Measurements from ENCODE around the gene CATSPERZ. TPM values are rescaled to one million over a fixed set of nuclear protein-coding genes. Genes with fewer than 3 reads are reported as not detected.

CATSPERZ gene
- total RNA-seq, 1 donor from 2014 or later = not detected

GRCh38 chr11:64316672-64317324, 16.6 kb downstream of the CATSPERZ start:
- no peak for DNase-seq (ENCODE audit: low read depth)

GRCh38 chr11:64317325-64317960, 17.3 kb downstream of the CATSPERZ start, which contains the start of gene TRMT112:
Gene TRMT112, minus strand, starts transcription at chr11:64317559. Its CDS starts 33 bp downstream, at chr11:64317526.
- Histone ChIP-seq H3K27me3 (ENCODE audit: control insufficient read depth, insufficient read depth, low read length) (no peaks in the 10 kb centered on the region), H3K4me3 (ENCODE audit: low read depth, low read length) (peak within 1 kb of the TSS; percentile 71), H3K36me3 (ENCODE audit: control insufficient read depth, insufficient read depth, low read length) (peaks cover 7% of the 10 kb centered on the region)
- peak; percentile 100 for DNase-seq (ENCODE audit: low read depth)
- no peak for TF ChIP-seq CTCF (IDR thresholded peaks at IDR 0.05; ENCODE audit: insufficient read depth, low read length, poor library complexity, severe bottlenecking)

More at GRCh38 chr11:64316672-64317324, 16.6 kb downstream of the CATSPERZ start:
- peak overlapping the region; percentile 71 for H3K4me3 ChIP-seq (ENCODE audit: low read depth, low read length)
- no peaks in the 10 kb centered on the region for H3K27me3 ChIP-seq (ENCODE audit: control insufficient read depth, insufficient read depth, low read length)
- peaks cover 4% of the 10 kb centered on the region for H3K36me3 ChIP-seq (ENCODE audit: control insufficient read depth, insufficient read depth, low read length)
- peak; percentile 29 for TF ChIP-seq CTCF (IDR thresholded peaks at IDR 0.05; ENCODE audit: insufficient read depth, low read length, poor library complexity, severe bottlenecking)

GRCh38 chr11:64317961-64318765, 18.0 kb downstream of the CATSPERZ start, which contains the start of gene PRDX5:
Gene PRDX5, plus strand, starts transcription at chr11:64318121. Its CDS starts 95 bp downstream, at chr11:64318216.
- peaks cover 7% of the 10 kb centered on the region for H3K36me3 ChIP-seq (ENCODE audit: control insufficient read depth, insufficient read depth, low read length)
- peak within 1 kb of the TSS; percentile 71 for H3K4me3 ChIP-seq (ENCODE audit: low read depth, low read length)
- peak; percentile 83 for DNase-seq (ENCODE audit: low read depth)
- H3K27me3 ChIP-seq (ENCODE audit: control insufficient read depth, insufficient read depth, low read length) = no peaks in the 10 kb centered on the region
- no peak for TF ChIP-seq CTCF (IDR thresholded peaks at IDR 0.05; ENCODE audit: insufficient read depth, low read length, poor library complexity, severe bottlenecking)

- TF ChIP-seq CTCF (IDR thresholded peaks at IDR 0.05; ENCODE audit: insufficient read depth, low read length, poor library complexity, severe bottlenecking) = no peak
- Histone ChIP-seq H3K36me3 (ENCODE audit: control insufficient read depth, insufficient read depth, low read length) (peaks cover 7% of the 10 kb centered on the region), H3K4me3 (ENCODE audit: low read depth, low read length) (peak overlapping the region; percentile 71), H3K27me3 (ENCODE audit: control insufficient read depth, insufficient read depth, low read length) (no peaks in the 10 kb centered on the region)
- no peak for DNase-seq (ENCODE audit: low read depth)
Observed at GRCh38 chr11:64318766-64319761, 18.9 kb downstream of the CATSPERZ start.

- TF ChIP-seq CTCF (IDR thresholded peaks at IDR 0.05; ENCODE audit: insufficient read depth, low read length, poor library complexity, severe bottlenecking) = no peak
- peaks cover 6% of the 10 kb centered on the region for H3K36me3 ChIP-seq (ENCODE audit: control insufficient read depth, insufficient read depth, low read length)
Observed at GRCh38 chr11:64320556-64320955, 20.4 kb downstream of the CATSPERZ start.

More at GRCh38 chr11:64320556-64320955, 20.4 kb downstream of the CATSPERZ start:
- no peak for DNase-seq (ENCODE audit: low read depth)
- Histone ChIP-seq H3K4me3 (ENCODE audit: low read depth, low read length) (no peak overlapping the region), H3K27me3 (ENCODE audit: control insufficient read depth, insufficient read depth, low read length) (no peaks in the 10 kb centered on the region)
